ENCODE measurements around the gene CMPK1.

DNA sequence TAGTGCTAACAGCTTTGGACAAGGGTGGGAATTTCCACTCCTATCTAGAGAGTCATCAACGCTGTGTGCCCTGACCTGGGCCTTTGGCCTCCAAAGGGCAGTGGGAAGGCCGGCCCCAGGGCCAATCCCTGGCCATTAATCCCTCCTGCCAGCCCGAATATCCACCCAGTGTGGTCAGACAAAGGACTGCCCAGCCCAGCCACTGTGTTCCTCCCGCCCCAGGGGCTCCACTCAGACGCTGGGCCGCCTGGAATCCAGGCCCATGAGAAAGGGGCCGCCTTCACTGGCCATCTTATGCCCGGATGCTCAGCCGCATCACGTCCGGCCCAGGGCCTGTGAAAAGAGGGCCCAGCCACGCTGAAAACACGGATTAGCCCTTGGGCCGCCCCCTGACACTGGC lies 78.8 kb downstream of the CMPK1 start:
- TF ChIP-seq EP300 (IDR thresholded peaks at IDR 0.05): no peak
- TF ChIP-seq, protein P1, sequence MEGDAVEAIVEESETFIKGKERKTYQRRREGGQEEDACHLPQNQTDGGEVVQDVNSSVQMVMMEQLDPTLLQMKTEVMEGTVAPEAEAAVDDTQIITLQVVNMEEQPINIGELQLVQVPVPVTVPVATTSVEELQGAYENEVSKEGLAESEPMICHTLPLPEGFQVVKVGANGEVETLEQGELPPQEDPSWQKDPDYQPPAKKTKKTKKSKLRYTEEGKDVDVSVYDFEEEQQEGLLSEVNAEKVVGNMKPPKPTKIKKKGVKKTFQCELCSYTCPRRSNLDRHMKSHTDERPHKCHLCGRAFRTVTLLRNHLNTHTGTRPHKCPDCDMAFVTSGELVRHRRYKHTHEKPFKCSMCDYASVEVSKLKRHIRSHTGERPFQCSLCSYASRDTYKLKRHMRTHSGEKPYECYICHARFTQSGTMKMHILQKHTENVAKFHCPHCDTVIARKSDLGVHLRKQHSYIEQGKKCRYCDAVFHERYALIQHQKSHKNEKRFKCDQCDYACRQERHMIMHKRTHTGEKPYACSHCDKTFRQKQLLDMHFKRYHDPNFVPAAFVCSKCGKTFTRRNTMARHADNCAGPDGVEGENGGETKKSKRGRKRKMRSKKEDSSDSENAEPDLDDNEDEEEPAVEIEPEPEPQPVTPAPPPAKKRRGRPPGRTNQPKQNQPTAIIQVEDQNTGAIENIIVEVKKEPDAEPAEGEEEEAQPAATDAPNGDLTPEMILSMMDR (IDR thresholded peaks at IDR 0.05): no peak
